C4-2B (cell line): ENCODE results near the gene MRFAP1L1.

Experiments
- H3K27ac ChIP-seq: fragments of 450-650 bp; 2 replicates; pipeline ENCODE4 v1.5.1; 2017
- CTCF ChIP-seq: fragments of 450-650 bp; conservative IDR thresholded peaks from 2 replicates; pipeline ENCODE4 v1.5.1; 2017; ENCODE audit warnings: mild to moderate bottlenecking
- ZFX ChIP-seq: fragments of 450-650 bp; IDR thresholded peaks from 2 replicates; pipeline ENCODE4 v1.6.1; 2017

The MRFAP1L1 gene

GRCh38 chr4:6719611-6720179, 10.0 kb upstream of the MRFAP1L1 start:
- TF ChIP-seq ZFX = no peak
- no peak for TF ChIP-seq CTCF
- H3K27ac ChIP-seq = no peak overlapping the region

GRCh38 chr4:6718932-6719610, 9.4 kb upstream of the MRFAP1L1 start:
- TF ChIP-seq CTCF (no peak), ZFX (no peak)
- no peak overlapping the region for H3K27ac ChIP-seq

GRCh38 chr4:6716958-6717655, 7.4 kb upstream of the MRFAP1L1 start:
- no peak for TF ChIP-seq CTCF
- no peak for TF ChIP-seq ZFX

GRCh38 chr4:6716018-6716911, 6.6 kb upstream of the MRFAP1L1 start, which contains the start of gene BLOC1S4:
Gene BLOC1S4 (plus strand): TSS chr4:6716174. CDS start chr4:6716210, 36 bp downstream.
- TF ChIP-seq CTCF (no peak; the same call in 1 of the 2 replicates), ZFX (peak; percentile 94)
- H3K27ac ChIP-seq = peak within 1 kb of the TSS; percentile 93

More at GRCh38 chr4:6716958-6717655, 7.4 kb upstream of the MRFAP1L1 start:
- peak overlapping the region; percentile 93 for H3K27ac ChIP-seq

GRCh38 chr4:6715704-6716017, 6.0 kb upstream of the MRFAP1L1 start:
- TF ChIP-seq ZFX (no peak), CTCF (no peak)
- peak overlapping the region; percentile 93 for H3K27ac ChIP-seq

GRCh38 chr4:6714954-6715353, 5.3 kb upstream of the MRFAP1L1 start:
- no peak overlapping the region for H3K27ac ChIP-seq
- TF ChIP-seq ZFX (no peak), CTCF (no peak)
